Panc1 (cell line): ENCODE data around the gene ORC3. TPM values are rescaled to one million over a fixed set of nuclear protein-coding genes. Genes with fewer than 3 reads are reported as not detected.

Source experiments
- ATAC-seq: fragments of 200-7000 bp; cut with Tn5 transposase; 2 replicates; pipeline ENCODE4 v1.9.1; 2020; ENCODE audit warnings: mild to moderate bottlenecking, moderate library complexity
- BruUV-seq: library from RNA; stranded (reverse); fragments of 400-500 nt; replicated peaks from 2 replicates; lab custom pipeline; 2021; lab: Mats Ljungman, UMichigan
- CTCF ChIA-PET: fragments of 300-600 bp; sonication (Branson Sonifier 250); formaldehyde crosslinking; loops from one replicate; lab custom pipeline; 2022; ENCODE audit warnings: antibody characterized with exemption; lab: Charles Lee
- POLR2A ChIA-PET: fragments of 300-600 bp; sonication (Branson Sonifier 250); formaldehyde crosslinking; loops from one replicate; lab custom pipeline; 2022; ENCODE audit warnings: antibody characterized with exemption; lab: Charles Lee
- DNase-seq: peaks from one replicate; pipeline ENCODE4 v3.0.0-alpha.2; 2010; ENCODE audit warnings: low read depth, low spot score
- H3K27ac ChIP-seq: 2 replicates; pipeline ENCODE4 v1.5.1; 2011; ENCODE audit warnings: mild to moderate bottlenecking, low read length, inconsistent platforms
- H3K27me3 ChIP-seq: fragments of 200-500 bp; sonication (Bioruptor generic); 2 replicates; pipeline ENCODE4 v1.6.0; 2014; ENCODE audit warnings: low read length, inconsistent platforms; ENCODE audit not compliant: control insufficient read depth, insufficient read depth
- H3K36me3 ChIP-seq: fragments of 200-500 bp; sonication (Bioruptor generic); 2 replicates; pipeline ENCODE4 v1.5.1; 2014; ENCODE audit warnings: inconsistent platforms, mild to moderate bottlenecking, low read length, moderate library complexity; ENCODE audit not compliant: control insufficient read depth, insufficient read depth
- H3K4me1 ChIP-seq: 2 replicates; pipeline ENCODE4 v1.5.1; 2011; ENCODE audit warnings: inconsistent platforms, mild to moderate bottlenecking, low read length, moderate library complexity; ENCODE audit not compliant: control insufficient read depth, insufficient read depth
- H3K4me3 ChIP-seq, 2 experiments: 2 replicates each; pipeline ENCODE4 v1.5.1; 2011 to 2012; ENCODE audit warnings: low read depth in 2 of 2, low read length in 2 of 2, mild to moderate bottlenecking in 2 of 2, inconsistent platforms in 1 of 2, moderate library complexity in 1 of 2
- H3K9me3 ChIP-seq: fragments of 200-500 bp; sonication (Bioruptor generic); 2 replicates; pipeline ENCODE4 v1.5.1; 2014; ENCODE audit warnings: low read depth, mild to moderate bottlenecking, inconsistent platforms, low read length, moderate library complexity; ENCODE audit not compliant: control insufficient read depth, insufficient read depth
- CTCF ChIP-seq: fragments of 450-650 bp; IDR thresholded peaks from 2 replicates; pipeline ENCODE4 v1.5.1; 2017; ENCODE audit warnings: mild to moderate bottlenecking
- POLR2AphosphoS5 ChIP-seq: IDR thresholded peaks from 2 replicates; pipeline ENCODE4 v1.6.1; 2012; ENCODE audit warnings: mild to moderate bottlenecking, low read depth, low read length, moderate library complexity
- REST ChIP-seq, 2 experiments: IDR thresholded peaks; 2 replicates each; pipeline ENCODE4 v1.6.1; 2011 to 2012; ENCODE audit warnings: low read depth in 2 of 2, control low read depth in 1 of 2, low read length in 1 of 2, mild to moderate bottlenecking in 1 of 2, moderate library complexity in 1 of 2; ENCODE audit not compliant: insufficient read depth in 1 of 2
- SIN3A ChIP-seq: IDR thresholded peaks from 2 replicates; pipeline ENCODE4 v1.6.1; 2012; ENCODE audit warnings: low read depth, mild to moderate bottlenecking, low read length, moderate library complexity, borderline replicate concordance; ENCODE audit not compliant: insufficient read depth
- TCF7L2 ChIP-seq: IDR thresholded peaks from 2 replicates; pipeline ENCODE4 v1.6.1; 2011; ENCODE audit warnings: mild to moderate bottlenecking, low read depth, low read length, inconsistent platforms
- in situ Hi-C: cut with HindIII; loops from 2 replicates; pipeline ENCODE4 v1.10.0; 2016; ENCODE audit warnings: low sequenced_read_pairs, low pct_unique_long_range_greater_than_20kb
- intact Hi-C: fragments of 100-400 bp; cut with micrococcal nuclease; formaldehyde crosslinking; loops from one replicate; pipeline ENCODE4 v1.10.0; 2022; ENCODE audit not compliant: unreplicated experiment
- total RNA-seq: library from RNA; stranded (reverse); gene quantifications from one replicate; pipeline ENCODE4 v1.2.1, GENCODE V29; 2021; ENCODE audit not compliant: unreplicated experiment

Gene ORC3
- total RNA-seq, 1 experiment from 2014 or later: 36.9 TPM

- Histone ChIP-seq H3K36me3 (peaks cover 25% of the 10 kb centered on the region), H3K4me1 (peaks cover 6% of the 10 kb centered on the region), H3K4me3 (no peak overlapping the region), H3K27me3 (no peaks in the 10 kb centered on the region), H3K9me3 (no peaks in the 10 kb centered on the region), H3K27ac (no peak overlapping the region)
- POLR2A ChIA-PET: no interaction called here
- CTCF ChIA-PET: no interaction called here
- no peak for DNase-seq
- intact Hi-C loops: no loop called here
- no peak for ATAC-seq
- TSS peak; percentile 65 for BruUV-seq
- in situ Hi-C loops: no loop called here
- TF ChIP-seq TCF7L2: no peak
- TF ChIP-seq POLR2AphosphoS5: no peak
- no peak for TF ChIP-seq SIN3A
- TF ChIP-seq CTCF: no peak
- TF ChIP-seq REST (IDR thresholded peaks at IDR 0.05; ENCODE audit: insufficient read depth in 1 of 2, low read depth in 2 of 2, low read length in 1 of 2): no peak
Measured at GRCh38 chr6:87675004-87675681, 85.2 kb downstream of the ORC3 start.

GRCh38 chr6:87682310-87682709 lies 92.4 kb downstream of the ORC3 start:
- H3K4me3 ChIP-seq: no peak overlapping the region
- DNase-seq (no peak), ATAC-seq (no peak)
- POLR2A ChIA-PET: no interaction called here
- in situ Hi-C loops (no loop called here), intact Hi-C loops (no loop called here)
- TF ChIP-seq REST (IDR thresholded peaks at IDR 0.05; ENCODE audit: insufficient read depth in 1 of 2, low read depth in 2 of 2, low read length in 1 of 2) (no peak), SIN3A (no peak), CTCF (no peak), TCF7L2 (no peak), POLR2AphosphoS5 (no peak)
- no peaks in the 10 kb centered on the region for H3K27me3 ChIP-seq
- no TSS peak for BruUV-seq
- 0 out of 2 replicates have a peak, but pooled peaks cover 4% of the 10 kb centered on the region for H3K4me1 ChIP-seq
- CTCF ChIA-PET: no interaction called here
- no peaks in the 10 kb centered on the region for H3K9me3 ChIP-seq
- peaks cover 6% of the 10 kb centered on the region for H3K36me3 ChIP-seq
- no peak overlapping the region for H3K27ac ChIP-seq
